ENCODE results near the gene SLC5A1.

DNA sequence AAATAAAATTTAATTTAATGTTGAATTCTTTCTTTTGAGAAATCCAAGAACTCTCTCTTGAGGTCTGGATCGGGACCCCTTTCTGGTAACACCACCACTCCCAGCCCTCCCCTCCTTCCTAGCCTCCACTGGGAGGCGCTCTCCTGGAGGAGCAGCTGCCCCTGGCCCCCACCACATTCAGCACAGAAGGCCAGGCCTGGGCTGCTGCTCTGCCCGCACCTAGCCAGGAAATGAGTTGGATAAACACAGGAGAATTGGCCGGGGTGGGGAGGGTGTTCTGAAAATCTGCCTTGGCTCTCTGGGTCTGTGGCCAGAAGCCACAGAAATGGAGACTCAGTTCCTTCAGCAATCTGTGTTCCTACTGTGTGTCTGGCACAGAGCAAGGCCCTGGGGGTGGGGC, 84.8 kb downstream of the SLC5A1 start:
- TF ChIP-seq, protein P1, sequence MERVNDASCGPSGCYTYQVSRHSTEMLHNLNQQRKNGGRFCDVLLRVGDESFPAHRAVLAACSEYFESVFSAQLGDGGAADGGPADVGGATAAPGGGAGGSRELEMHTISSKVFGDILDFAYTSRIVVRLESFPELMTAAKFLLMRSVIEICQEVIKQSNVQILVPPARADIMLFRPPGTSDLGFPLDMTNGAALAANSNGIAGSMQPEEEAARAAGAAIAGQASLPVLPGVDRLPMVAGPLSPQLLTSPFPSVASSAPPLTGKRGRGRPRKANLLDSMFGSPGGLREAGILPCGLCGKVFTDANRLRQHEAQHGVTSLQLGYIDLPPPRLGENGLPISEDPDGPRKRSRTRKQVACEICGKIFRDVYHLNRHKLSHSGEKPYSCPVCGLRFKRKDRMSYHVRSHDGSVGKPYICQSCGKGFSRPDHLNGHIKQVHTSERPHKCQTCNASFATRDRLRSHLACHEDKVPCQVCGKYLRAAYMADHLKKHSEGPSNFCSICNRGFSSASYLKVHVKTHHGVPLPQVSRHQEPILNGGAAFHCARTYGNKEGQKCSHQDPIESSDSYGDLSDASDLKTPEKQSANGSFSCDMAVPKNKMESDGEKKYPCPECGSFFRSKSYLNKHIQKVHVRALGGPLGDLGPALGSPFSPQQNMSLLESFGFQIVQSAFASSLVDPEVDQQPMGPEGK (CRISPR knock-in tag; IDR thresholded peaks at IDR 0.05; ENCODE audit: borderline replicate concordance) = no peak
- TF ChIP-seq, protein P2, sequence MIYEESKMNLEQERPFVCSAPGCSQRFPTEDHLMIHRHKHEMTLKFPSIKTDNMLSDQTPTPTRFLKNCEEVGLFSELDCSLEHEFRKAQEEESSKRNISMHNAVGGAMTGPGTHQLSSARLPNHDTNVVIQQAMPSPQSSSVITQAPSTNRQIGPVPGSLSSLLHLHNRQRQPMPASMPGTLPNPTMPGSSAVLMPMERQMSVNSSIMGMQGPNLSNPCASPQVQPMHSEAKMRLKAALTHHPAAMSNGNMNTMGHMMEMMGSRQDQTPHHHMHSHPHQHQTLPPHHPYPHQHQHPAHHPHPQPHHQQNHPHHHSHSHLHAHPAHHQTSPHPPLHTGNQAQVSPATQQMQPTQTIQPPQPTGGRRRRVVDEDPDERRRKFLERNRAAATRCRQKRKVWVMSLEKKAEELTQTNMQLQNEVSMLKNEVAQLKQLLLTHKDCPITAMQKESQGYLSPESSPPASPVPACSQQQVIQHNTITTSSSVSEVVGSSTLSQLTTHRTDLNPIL (CRISPR knock-in tag; IDR thresholded peaks at IDR 0.05; ENCODE audit: low read depth) = no peak
- TF ChIP-seq ZNF565 (CRISPR knock-in tag; conservative IDR thresholded peaks at IDR 0.05; ENCODE audit: low read depth) = no peak
- TF ChIP-seq ZFP3 (CRISPR knock-in tag; IDR thresholded peaks at IDR 0.05) = no peak
- no peak for TF ChIP-seq ZNF8 (CRISPR knock-in tag; IDR thresholded peaks at IDR 0.05)
- TF ChIP-seq PPARA (CRISPR knock-in tag; IDR thresholded peaks at IDR 0.05; ENCODE audit: borderline replicate concordance) = no peak
- TF ChIP-seq ZNF70 (CRISPR knock-in tag; IDR thresholded peaks at IDR 0.05) = no peak
- no peak for TF ChIP-seq ZC3H10 (CRISPR knock-in tag; IDR thresholded peaks at IDR 0.05)
- TF ChIP-seq TCF4 (CRISPR knock-in tag; IDR thresholded peaks at IDR 0.05; ENCODE audit: borderline replicate concordance) = no peak
- TF ChIP-seq CSDC2 (CRISPR knock-in tag; IDR thresholded peaks at IDR 0.05) = no peak
- TF ChIP-seq, protein P3, sequence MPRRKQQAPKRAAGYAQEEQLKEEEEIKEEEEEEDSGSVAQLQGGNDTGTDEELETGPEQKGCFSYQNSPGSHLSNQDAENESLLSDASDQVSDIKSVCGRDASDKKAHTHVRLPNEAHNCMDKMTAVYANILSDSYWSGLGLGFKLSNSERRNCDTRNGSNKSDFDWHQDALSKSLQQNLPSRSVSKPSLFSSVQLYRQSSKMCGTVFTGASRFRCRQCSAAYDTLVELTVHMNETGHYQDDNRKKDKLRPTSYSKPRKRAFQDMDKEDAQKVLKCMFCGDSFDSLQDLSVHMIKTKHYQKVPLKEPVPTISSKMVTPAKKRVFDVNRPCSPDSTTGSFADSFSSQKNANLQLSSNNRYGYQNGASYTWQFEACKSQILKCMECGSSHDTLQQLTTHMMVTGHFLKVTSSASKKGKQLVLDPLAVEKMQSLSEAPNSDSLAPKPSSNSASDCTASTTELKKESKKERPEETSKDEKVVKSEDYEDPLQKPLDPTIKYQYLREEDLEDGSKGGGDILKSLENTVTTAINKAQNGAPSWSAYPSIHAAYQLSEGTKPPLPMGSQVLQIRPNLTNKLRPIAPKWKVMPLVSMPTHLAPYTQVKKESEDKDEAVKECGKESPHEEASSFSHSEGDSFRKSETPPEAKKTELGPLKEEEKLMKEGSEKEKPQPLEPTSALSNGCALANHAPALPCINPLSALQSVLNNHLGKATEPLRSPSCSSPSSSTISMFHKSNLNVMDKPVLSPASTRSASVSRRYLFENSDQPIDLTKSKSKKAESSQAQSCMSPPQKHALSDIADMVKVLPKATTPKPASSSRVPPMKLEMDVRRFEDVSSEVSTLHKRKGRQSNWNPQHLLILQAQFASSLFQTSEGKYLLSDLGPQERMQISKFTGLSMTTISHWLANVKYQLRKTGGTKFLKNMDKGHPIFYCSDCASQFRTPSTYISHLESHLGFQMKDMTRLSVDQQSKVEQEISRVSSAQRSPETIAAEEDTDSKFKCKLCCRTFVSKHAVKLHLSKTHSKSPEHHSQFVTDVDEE (CRISPR knock-in tag; IDR thresholded peaks at IDR 0.05) = no peak
- TF ChIP-seq ZFP30 (CRISPR knock-in tag; IDR thresholded peaks at IDR 0.05) = no peak
- no peak for TF ChIP-seq OSR1 (CRISPR knock-in tag; IDR thresholded peaks at IDR 0.05)
- no peak for TF ChIP-seq ARNTL (CRISPR knock-in tag; IDR thresholded peaks at IDR 0.05; ENCODE audit: borderline replicate concordance, low read depth)
